ENCODE measurements around the gene AGFG1.

DNA sequence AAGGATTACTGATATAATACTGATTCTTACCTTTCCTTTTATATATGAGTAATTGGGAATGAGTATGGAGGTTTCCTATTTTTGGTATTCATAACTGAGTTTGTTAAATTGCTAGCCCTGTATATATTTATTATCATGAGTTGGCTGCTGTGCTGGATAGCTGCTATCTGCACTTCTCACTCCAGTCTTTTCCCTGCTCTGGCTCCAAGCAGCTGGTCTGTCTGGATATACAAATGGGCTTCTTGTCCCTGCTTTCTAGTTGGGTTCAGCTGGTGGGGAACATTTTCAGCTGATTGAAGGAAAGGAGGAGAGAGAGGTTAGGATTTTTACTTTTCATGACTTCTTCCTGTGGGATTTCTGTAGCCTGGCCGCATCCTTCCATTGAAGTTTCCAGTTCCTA is 41.2 kb downstream of the AGFG1 start:
- TF ChIP-seq, protein P1, sequence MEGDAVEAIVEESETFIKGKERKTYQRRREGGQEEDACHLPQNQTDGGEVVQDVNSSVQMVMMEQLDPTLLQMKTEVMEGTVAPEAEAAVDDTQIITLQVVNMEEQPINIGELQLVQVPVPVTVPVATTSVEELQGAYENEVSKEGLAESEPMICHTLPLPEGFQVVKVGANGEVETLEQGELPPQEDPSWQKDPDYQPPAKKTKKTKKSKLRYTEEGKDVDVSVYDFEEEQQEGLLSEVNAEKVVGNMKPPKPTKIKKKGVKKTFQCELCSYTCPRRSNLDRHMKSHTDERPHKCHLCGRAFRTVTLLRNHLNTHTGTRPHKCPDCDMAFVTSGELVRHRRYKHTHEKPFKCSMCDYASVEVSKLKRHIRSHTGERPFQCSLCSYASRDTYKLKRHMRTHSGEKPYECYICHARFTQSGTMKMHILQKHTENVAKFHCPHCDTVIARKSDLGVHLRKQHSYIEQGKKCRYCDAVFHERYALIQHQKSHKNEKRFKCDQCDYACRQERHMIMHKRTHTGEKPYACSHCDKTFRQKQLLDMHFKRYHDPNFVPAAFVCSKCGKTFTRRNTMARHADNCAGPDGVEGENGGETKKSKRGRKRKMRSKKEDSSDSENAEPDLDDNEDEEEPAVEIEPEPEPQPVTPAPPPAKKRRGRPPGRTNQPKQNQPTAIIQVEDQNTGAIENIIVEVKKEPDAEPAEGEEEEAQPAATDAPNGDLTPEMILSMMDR (IDR thresholded peaks at IDR 0.05; ENCODE audit: insufficient read depth, low read length), result no peak
- no peak for TF ChIP-seq POLR2AphosphoS5 (IDR thresholded peaks at IDR 0.05; ENCODE audit: low read depth)
